Colonic mucosa (tissue), 4 donors: ENCODE measurements around the gene EPB41L3. TPM values are rescaled to one million over a fixed set of nuclear protein-coding genes. Genes with fewer than 3 reads are reported as not detected.
A peak's percentile ranks its signal among the peaks of the same experiment; 100 is the strongest.

Experiments
- DNase-seq: peaks from one replicate; pipeline ENCODE4 v3.0.0-alpha.2; 2020
- H3K27ac ChIP-seq: fragments of 200-600 bp; one replicate; pipeline ENCODE4 v1.8.0; 2021
- H3K27me3 ChIP-seq: fragments of 200-600 bp; one replicate; pipeline ENCODE4 v1.8.0; 2021
- H3K36me3 ChIP-seq: fragments of 200-600 bp; one replicate; pipeline ENCODE4 v1.8.0; 2021
- H3K4me1 ChIP-seq: fragments of 200-600 bp; one replicate; pipeline ENCODE4 v1.8.0; 2021; ENCODE audit warnings: mild to moderate bottlenecking
- H3K4me3 ChIP-seq: fragments of 200-600 bp; one replicate; pipeline ENCODE4 v1.8.0; 2021
- H3K9ac ChIP-seq, 2 donors: one replicate each; pipeline ENCODE4 v1.7.0; 2013; ENCODE audit warnings: control low read depth in 2 of 2, low read depth in 2 of 2, low read length in 2 of 2
- H3K9me3 ChIP-seq: fragments of 200-600 bp; one replicate; pipeline ENCODE4 v1.8.0; 2021
- intact Hi-C: fragments of 100-400 bp; cut with DNase I; formaldehyde crosslinking; loops from one replicate; pipeline ENCODE4 v1.14.1; 2022
- total RNA-seq, 2 donors: library from RNA; stranded (reverse); fragmentation: NEBNext Ultra II Directional in 1 of 2; extraction: Animal tissue kit (Norgen Biotek cat#: 25700) in 1 of 2; gene quantifications; one replicate each; pipeline ENCODE4 v1.2.1, GENCODE V29; 2021
- TF ChIP-seq, protein P1 (sequence below): fragments of 200-600 bp; IDR thresholded peaks from one replicate; pipeline ENCODE4 v1.8.0; 2022; ENCODE audit warnings: antibody characterized with exemption, mild to moderate bottlenecking
- donor health status: healthy.
- donor health status: DM: no; HTN: no; CAD: no.
- donor health status: DM: no; HTN: no; CAD: no.

The EPB41L3 gene
- 10 to 100 TPM; 43.3 to 78.0 TPM for total RNA-seq

DNA sequence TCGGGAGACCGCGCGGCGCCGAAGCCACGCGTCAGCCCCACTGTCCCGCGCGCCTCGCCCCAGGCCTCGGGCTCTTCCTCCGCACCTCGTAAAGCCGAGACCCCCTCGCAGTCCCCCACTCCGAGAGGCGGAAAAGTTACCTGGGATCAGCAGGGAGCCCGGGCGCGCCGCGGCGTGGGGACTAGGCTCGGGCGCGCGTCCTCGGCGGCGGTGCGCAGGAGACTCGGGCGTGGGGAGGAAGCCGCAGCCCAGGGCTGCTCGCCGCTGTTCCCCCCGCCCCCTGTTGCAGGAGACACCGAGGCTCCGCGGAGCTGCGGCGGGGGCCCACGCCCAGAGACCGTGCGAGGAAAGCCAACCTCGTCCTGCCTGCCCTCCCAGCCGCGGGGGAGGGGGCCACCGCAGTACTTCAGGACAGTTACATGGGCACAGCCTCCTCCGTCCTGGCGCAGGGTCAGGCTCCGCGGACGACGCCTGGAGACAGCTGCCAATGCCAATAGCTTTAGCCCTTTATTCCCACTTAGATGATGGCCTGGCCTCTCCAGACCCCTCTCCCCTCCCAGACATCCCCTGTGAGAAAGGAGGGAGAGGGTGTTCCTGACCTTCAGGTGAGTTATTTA is at the start of gene EPB41L3:
TSS of gene EPB41L3 (minus strand) at position 225 of the 617 bp plus-strand sequence. CDS start 54,814 bp downstream, outside the sequence.
- TF ChIP-seq, protein P1, sequence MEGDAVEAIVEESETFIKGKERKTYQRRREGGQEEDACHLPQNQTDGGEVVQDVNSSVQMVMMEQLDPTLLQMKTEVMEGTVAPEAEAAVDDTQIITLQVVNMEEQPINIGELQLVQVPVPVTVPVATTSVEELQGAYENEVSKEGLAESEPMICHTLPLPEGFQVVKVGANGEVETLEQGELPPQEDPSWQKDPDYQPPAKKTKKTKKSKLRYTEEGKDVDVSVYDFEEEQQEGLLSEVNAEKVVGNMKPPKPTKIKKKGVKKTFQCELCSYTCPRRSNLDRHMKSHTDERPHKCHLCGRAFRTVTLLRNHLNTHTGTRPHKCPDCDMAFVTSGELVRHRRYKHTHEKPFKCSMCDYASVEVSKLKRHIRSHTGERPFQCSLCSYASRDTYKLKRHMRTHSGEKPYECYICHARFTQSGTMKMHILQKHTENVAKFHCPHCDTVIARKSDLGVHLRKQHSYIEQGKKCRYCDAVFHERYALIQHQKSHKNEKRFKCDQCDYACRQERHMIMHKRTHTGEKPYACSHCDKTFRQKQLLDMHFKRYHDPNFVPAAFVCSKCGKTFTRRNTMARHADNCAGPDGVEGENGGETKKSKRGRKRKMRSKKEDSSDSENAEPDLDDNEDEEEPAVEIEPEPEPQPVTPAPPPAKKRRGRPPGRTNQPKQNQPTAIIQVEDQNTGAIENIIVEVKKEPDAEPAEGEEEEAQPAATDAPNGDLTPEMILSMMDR: no peak

DNA sequence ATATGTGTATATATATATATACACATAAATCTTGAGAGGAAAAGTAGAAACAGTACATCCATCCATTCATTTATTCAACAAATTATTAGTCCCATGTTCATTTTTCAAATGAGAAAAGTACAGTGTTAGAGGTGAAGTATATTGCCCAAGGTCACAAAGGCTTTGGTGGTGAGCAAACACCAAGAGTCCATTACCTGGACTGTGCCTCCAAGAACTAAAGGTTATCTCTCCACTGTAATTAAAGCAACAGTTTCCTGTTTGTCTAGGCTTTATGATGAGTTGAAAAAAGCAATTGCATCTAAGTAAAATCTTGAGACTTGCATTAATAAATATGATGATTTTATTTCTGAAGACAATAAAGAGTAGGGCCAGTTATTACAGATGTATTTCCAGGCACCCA is 44.7 kb upstream of the EPB41L3 start:
- H3K4me3 ChIP-seq: no peak overlapping the region
- H3K9me3 ChIP-seq: no peaks in the 10 kb centered on the region
- H3K36me3 ChIP-seq: no peaks in the 10 kb centered on the region
- TF ChIP-seq, protein P1: no peak
- H3K27ac ChIP-seq: no peak overlapping the region
- H3K27me3 ChIP-seq: no peaks in the 10 kb centered on the region
- H3K9ac ChIP-seq: no peak overlapping the region
- intact Hi-C loops: no loop called here
- no peak for DNase-seq
- no peaks in the 10 kb centered on the region for H3K4me1 ChIP-seq

More for the DNA sequence above, at the start of gene EPB41L3:
- intact Hi-C loops: no loop called here
- H3K27me3 ChIP-seq: peaks cover 5% of the 10 kb centered on the region
- H3K9me3 ChIP-seq: no peaks in the 10 kb centered on the region
- peak within 1 kb of the TSS in 1 of 2 donors; percentile 64 for H3K9ac ChIP-seq
- H3K27ac ChIP-seq: peak within 1 kb of the TSS; percentile 36
- H3K4me1 ChIP-seq: no peaks in the 10 kb centered on the region
- no peaks in the 10 kb centered on the region for H3K36me3 ChIP-seq
- peak; percentile 18 for DNase-seq
- H3K4me3 ChIP-seq: peak within 1 kb of the TSS; percentile 41

DNA sequence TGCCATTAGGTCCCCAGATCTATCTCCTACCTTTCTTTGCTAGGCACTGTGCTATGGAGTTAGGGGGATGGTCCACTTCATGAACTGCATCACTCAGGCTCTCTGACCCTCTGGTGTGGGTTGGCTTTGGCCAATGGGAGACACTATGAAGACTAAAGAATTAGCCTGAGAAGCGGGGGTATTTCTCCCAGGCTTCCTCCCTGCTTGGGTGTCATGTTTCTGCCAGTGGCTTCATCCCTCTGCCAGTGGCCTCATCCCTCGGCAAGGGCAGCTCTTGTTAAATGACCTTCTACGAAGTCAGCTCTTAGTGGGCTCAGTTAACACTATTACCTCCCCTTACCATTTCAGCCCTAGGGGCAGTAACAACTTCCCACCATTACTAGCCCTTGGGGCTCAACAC is 41.9 kb upstream of the EPB41L3 start:
- no peak overlapping the region for H3K27ac ChIP-seq
- H3K9ac ChIP-seq: no peak overlapping the region
- DNase-seq: no peak
- TF ChIP-seq, protein P1: no peak
- intact Hi-C loops: no loop called here
- H3K36me3 ChIP-seq: no peaks in the 10 kb centered on the region
- no peak overlapping the region for H3K4me3 ChIP-seq
- no peaks in the 10 kb centered on the region for H3K4me1 ChIP-seq
- no peaks in the 10 kb centered on the region for H3K27me3 ChIP-seq
- no peaks in the 10 kb centered on the region for H3K9me3 ChIP-seq

DNA sequence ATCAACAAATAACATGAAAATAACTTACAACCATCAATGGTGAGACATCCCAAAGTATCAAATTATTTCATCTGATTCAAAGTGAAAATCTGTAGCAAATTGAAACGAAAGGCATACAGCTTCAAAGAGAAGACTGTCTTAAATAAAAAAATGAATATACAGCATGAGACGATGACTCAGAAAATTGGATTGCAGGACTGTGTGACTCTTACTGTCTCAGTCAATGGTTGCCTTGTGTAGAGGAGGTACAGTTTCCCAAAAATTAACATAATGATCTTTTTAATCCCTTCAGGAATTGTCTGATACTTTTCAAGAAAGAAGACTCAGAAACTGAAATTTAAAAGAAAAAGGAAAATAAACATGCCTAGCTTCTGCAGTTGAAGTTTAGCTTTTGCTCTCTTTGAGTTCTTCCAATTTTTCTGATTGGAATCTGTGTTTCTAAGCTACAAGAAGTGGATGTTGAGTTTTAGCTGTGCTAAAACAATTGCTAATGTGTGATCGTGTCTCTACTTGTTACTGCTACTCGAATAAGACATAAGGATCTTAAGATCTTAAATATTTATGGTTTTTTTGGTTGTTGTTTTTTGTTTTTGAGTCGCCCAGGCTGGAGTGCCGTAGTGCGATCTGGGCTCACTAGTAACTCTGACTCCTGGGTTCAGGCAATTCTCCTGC is 41.1 kb upstream of the EPB41L3 start:
- no peak for DNase-seq
- TF ChIP-seq, protein P1: no peak
- intact Hi-C loops: no loop called here
- no peak overlapping the region for H3K27ac ChIP-seq
- H3K36me3 ChIP-seq: no peaks in the 10 kb centered on the region
- H3K4me1 ChIP-seq: no peaks in the 10 kb centered on the region
- no peak overlapping the region for H3K4me3 ChIP-seq
- H3K9me3 ChIP-seq: no peaks in the 10 kb centered on the region
- no peak overlapping the region for H3K9ac ChIP-seq
- no peaks in the 10 kb centered on the region for H3K27me3 ChIP-seq

DNA sequence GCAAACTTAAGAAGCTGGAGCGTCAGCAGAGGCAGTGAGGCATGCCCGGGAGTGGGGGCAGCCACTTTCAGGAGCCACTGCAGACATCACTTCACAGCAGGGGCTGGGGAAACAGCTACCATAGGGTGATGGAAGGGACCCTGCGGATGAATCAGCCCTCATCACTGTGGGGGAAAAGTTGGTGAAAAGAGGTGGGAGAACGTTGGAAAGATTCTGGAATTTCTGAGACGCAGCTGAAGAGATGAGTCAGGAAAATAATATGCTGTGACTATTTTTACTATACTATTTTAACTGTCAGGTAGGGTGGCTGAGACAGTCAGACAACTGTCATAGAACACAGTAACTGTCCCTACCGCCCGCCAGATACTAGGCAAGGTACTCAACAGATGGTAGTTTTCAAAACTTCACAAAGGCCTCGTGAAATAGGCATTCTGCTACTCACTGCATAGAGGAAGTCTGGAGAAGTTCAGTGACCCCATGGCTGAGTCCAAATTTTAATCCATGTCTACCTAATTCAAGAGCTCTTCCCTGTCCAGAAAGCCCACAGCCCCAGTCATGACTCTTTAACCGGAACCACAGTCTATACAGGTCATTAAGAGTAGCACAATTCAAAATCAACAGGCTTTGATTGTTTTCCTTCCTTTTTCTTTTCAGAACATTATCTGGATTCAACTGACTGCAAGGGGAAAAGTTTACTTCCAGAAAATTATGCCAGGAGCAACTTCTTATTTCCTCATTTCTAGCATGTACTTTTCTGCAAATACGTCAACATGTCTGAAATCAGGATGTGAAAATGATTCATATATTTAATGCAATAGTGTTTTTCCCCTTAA is 39.3 kb upstream of the EPB41L3 start:
- Histone ChIP-seq H3K4me1 (no peaks in the 10 kb centered on the region), H3K9ac (no peak overlapping the region), H3K4me3 (no peak overlapping the region), H3K9me3 (no peaks in the 10 kb centered on the region), H3K27me3 (no peaks in the 10 kb centered on the region), H3K27ac (no peak overlapping the region), H3K36me3 (no peaks in the 10 kb centered on the region)
- TF ChIP-seq, protein P1: no peak
- intact Hi-C loops: no loop called here
- DNase-seq: no peak
